HG02884 (cell line): ENCODE measurements around the gene HERC2.
"Not testable (repeated sequence)": the region's sequence is repeated elsewhere in the genome, so short reads cannot be mapped to it uniquely, and the experiment has no call there.

Experiments used
- ATAC-seq: cut with Tn5 transposase; IDR thresholded peaks from one replicate; pipeline ENCODE4 v1.9.1; 2021; ENCODE audit warnings: mild to moderate bottlenecking, moderate library complexity; ENCODE audit not compliant: unreplicated experiment

Gene HERC2

GRCh38 chr15:28132524-28133275 lies 189.3 kb downstream of the HERC2 start:
- no peak for ATAC-seq

DNA sequence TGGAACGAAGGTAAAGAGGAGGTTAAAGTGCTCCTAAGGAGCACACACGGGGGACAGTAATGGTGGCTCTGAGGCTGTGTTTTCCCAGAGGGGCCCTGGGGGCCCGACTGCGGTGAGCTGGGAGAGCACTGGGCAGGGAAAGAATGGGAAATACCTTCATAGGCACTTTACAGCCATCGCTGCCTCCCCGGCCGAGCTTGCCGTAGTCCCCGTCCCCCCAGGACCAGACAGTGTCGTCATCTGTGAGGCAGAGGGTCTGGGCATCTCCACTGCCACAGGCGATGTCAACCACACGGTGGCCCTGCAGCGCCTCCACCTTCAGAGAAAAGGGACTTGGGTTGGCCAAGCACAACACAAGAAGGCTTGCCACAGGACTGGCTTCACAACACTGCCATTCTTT lies 190.0 kb downstream of the HERC2 start:
- no peak for ATAC-seq

DNA sequence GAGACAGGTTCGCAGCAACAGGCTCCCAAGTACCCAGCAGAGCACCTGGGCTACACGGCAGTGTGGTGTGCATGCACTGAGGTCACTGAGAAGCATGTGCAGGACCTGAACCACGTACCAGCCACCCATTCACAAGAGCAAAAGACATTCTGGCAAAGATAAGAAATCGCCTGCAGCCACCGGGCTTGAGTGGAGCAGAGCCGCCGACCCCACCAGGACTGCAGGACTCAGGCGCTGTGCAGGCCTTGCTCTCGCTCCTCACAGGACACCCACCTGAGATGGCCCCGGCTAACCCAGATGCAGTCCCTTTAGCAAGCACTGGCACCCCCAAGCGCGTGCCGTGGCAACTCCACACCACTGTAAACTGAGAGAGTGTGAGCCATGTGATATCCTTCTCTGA lies 190.6 kb downstream of the HERC2 start:
- no peak for ATAC-seq

GRCh38 chr15:28130651-28131050 lies 191.3 kb downstream of the HERC2 start:
- no peak for ATAC-seq

DNA sequence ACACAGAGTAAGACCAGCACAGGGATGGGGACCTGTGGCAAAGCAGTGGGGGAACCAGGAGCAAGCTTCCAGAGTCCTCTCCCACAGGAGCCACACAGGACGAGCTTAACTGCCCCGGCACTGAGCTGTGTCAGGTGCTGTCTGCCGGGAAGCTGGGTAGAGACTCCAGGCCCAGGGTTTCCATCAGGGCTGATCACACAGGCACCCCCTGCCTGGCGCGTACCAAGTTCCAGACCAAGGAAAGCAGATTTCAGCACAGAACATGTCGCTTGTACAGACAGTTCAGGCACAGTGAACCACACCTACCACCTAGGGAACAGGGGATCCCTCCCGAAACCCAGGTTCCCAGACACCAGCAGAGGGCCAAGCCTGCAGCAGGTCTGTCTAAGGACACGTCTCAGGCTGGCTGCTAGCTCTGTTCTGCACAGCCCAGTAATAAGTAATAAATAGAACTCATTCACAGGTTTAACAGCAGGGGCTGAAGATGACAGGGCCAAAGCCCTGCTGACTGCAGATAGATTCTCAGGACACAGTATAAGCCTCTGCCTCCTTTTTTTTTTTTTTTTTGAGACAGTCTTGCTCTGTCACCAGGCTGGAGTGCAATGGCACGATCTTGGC lies 192.6 kb downstream of the HERC2 start:
- ATAC-seq: no peak

- no peak for ATAC-seq
Measured at GRCh38 chr15:28128031-28128430, 193.9 kb downstream of the HERC2 start.

GRCh38 chr15:28127036-28127435 lies 194.9 kb downstream of the HERC2 start:
- no peak for ATAC-seq

DNA sequence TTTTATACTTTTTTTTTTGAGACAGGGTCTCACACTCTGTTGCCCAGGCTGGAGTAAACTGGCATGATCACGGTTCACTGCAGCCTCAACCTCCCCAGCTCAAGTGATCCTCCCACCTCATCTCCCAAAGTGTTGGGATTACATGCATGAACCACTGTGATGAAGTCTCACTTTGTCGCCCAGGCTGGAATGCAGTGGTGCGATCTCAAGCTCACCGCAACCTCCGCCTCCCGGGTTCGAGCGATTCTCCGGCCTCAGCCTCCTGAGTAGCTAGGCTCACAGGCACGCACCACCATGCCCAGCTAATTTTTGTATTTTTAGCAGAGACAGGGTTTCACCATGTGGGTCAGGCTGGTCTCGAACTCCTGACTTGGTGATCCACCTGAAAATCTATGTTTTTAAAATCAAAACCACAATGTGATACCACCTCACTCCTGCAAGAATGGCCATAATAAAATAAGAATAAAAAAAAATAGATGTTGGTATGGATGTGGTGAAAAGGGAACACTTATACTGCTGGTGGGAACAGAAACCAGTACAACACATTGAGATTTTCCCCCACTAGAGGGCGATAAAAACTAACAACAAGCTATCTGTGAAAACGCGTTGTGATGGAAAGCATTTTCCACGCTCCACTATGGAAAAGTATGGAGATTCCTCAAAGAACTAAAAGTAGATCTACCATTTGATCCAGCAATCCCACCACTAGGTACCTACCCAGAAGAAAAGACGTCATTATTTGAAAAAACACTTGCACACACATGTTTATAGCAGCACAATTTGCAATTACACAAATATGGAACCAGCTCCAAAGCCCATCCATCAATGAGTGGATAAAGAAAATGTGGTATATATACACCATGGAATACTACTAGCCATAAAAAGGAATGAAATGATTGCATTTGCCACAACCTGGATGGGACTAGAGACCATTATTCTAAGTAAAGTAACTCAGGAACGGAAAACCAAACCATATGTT lies 196.0 kb downstream of the HERC2 start:
- no peak for ATAC-seq

DNA sequence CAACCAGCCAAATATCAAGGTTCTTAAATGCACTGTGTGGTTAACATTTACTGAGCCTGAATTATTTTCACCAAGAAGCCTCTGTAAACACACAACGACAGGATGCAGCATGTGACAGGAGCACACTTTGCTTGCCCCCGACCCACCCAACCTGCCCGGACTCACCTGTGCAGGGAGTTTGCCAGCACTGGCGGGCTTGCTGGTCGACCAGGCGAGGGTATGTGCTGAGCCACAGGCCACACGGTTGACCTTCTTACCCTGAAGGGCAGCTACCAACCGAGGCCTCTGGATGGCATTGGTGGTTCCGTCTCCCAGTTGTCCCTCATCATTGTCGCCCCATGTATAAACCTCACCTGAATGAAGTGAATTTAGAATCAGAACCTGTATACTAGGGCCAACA lies 197.1 kb downstream of the HERC2 start:
- no peak for ATAC-seq

DNA sequence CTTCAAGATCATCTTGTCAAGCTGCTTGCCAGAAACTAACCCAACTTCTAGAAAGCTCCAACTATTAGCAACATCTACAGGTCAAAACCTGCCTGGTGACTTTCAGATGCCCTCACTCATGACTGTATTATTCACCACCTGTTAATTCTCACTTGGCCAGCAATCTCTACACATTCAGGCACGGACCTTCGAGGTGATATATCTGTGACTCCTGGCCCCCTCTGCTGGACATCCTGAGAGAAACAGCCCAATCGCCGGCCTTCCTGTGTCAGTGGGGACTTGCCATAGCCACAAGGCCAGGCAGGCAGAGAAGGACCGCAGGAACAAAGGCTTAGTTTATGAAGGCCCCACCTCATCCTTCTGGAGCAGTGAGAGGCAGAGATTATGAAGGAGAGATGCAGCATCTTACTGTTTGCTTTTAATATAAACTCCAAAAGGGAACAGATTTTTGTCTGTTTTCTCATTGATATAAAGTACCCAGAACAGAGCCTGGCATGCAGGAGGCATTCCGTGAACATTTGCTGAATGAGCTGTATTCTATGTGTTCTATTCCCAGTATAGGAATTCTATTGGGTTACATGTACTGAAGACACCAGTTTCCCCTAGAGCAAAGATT lies 198.5 kb downstream of the HERC2 start:
- ATAC-seq: peak; percentile 52

- no peak for ATAC-seq
Measured at GRCh38 chr15:28122038-28122949, 199.7 kb downstream of the HERC2 start.

- ATAC-seq: not testable (repeated sequence)
Measured at GRCh38 chr15:28121577-28121976, 200.4 kb downstream of the HERC2 start.

- no peak for ATAC-seq
Measured at GRCh38 chr15:28120359-28120640, 201.7 kb downstream of the HERC2 start.

DNA sequence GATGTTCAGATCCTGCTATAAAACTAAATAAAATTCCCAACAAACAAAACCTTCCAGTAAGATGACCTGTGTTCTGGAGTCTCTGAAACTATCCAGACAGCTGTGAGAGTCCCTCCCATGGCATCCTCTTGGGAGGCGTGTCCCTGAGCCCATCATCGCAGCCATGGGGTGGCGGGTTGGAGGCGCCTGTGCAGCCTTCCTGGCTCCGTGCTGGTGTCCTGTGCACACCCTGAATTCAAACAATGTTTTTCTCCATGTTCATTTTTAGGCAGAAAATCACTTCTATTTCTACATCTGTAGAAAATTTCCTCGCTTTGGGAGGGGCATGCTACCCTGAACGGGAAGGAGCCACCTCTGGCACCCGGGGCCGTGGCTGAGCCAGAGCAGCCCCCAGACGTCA lies 203.4 kb downstream of the HERC2 start:
- no peak for ATAC-seq

GRCh38 chr15:28118083-28118482 lies 203.9 kb downstream of the HERC2 start:
- no peak for ATAC-seq

DNA sequence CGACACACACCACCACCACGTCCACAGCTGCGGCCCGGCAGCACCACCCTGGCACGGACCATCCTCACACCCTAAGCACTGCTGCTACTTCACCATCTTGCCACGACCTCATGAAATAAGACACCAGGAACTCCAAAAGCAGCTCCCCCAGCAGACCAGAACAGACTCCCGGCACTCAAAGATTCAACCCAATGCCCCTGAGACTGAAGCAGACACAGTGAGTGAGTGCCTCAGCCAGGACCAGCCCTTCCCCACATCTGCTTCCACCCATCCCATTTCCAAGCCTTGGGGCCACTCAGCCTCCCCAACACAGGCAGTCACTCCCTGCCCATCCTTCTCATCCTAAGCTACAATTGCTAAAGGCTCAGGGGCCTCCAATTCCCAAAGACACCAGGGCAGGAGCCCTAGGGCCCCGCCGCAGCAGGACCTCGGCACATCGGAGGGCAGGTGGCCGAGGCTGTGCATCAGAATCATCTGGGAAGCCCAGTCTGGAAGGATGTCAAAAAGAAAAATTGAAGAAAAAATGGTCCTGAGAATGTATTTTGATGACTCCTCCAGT lies 204.5 kb downstream of the HERC2 start:
- ATAC-seq: no peak

- ATAC-seq: no peak
Measured at GRCh38 chr15:28116521-28117431, 205.2 kb downstream of the HERC2 start.

- ATAC-seq: no peak
Measured at GRCh38 chr15:28115871-28116270, 206.1 kb downstream of the HERC2 start.
